DOHH2 (cell line): Measurements from ENCODE around the gene CDKN2B-AS1.

ENCODE experiments used
- H3F3A ChIP-seq: fragments of 200-600 bp; sonication (generic), shearing (Covaris generic); 2 replicates; pipeline ENCODE4 v1.6.0; 2016; ENCODE audit warnings: antibody characterized with exemption, mild to moderate bottlenecking; ENCODE audit not compliant: control insufficient read depth, insufficient read depth
- H3K27ac ChIP-seq: fragments of 200-600 bp; sonication (generic); 2 replicates; pipeline ENCODE4 v1.5.1; 2014; ENCODE audit warnings: low read depth, mild to moderate bottlenecking, low read length, moderate library complexity
- H3K27me3 ChIP-seq: fragments of 200-600 bp; sonication (generic); 2 replicates; pipeline ENCODE4 v1.6.1; 2014; ENCODE audit warnings: mild to moderate bottlenecking, low read length, mixed read lengths; ENCODE audit not compliant: control insufficient read depth
- H3K36me3 ChIP-seq: fragments of 200-600 bp; sonication (generic); 2 replicates; pipeline ENCODE4 v1.6.1; 2014; ENCODE audit warnings: mild to moderate bottlenecking, low read length, moderate library complexity, mixed read lengths; ENCODE audit not compliant: control insufficient read depth
- H3K4me1 ChIP-seq: fragments of 200-600 bp; sonication (generic); 2 replicates; pipeline ENCODE4 v1.6.1; 2014; ENCODE audit warnings: mild to moderate bottlenecking, low read length, mixed read lengths; ENCODE audit not compliant: control insufficient read depth
- H3K4me2 ChIP-seq: fragments of 200-600 bp; sonication (generic); 2 replicates; pipeline ENCODE4 v1.6.0; 2014; ENCODE audit warnings: mild to moderate bottlenecking, low read length, moderate library complexity
- H3K4me3 ChIP-seq: fragments of 200-600 bp; sonication (generic); 2 replicates; pipeline ENCODE4 v1.5.1; 2014; ENCODE audit warnings: mild to moderate bottlenecking, low read length, mixed read lengths
- H3K79me2 ChIP-seq: fragments of 200-600 bp; sonication (generic); 2 replicates; pipeline ENCODE4 v1.6.1; 2014; ENCODE audit warnings: mild to moderate bottlenecking, low read length, mixed read lengths; ENCODE audit not compliant: control insufficient read depth
- H3K9me2 ChIP-seq: fragments of 200-600 bp; sonication (generic); replicated peaks from 2 replicates; pipeline ENCODE4 v1.6.1; 2014; ENCODE audit warnings: mild to moderate bottlenecking, low read length, mixed read lengths; ENCODE audit not compliant: control insufficient read depth
- H3K9me3 ChIP-seq: fragments of 200-600 bp; sonication (generic); 2 replicates; pipeline ENCODE4 v1.6.1; 2014; ENCODE audit warnings: antibody characterized with exemption, low read length, mixed read lengths; ENCODE audit not compliant: control insufficient read depth, insufficient read depth
- H4K20me1 ChIP-seq: fragments of 200-600 bp; sonication (generic); 2 replicates; pipeline ENCODE4 v1.6.0; 2014; ENCODE audit warnings: low read depth, mild to moderate bottlenecking, antibody characterized with exemption, low read length, moderate library complexity; ENCODE audit not compliant: control insufficient read depth, insufficient read depth
- EZH2phosphoT487 ChIP-seq: fragments of 200-600 bp; sonication (generic); IDR thresholded peaks from 2 replicates; pipeline ENCODE4 v1.6.1; 2017; ENCODE audit warnings: borderline replicate concordance, mild to moderate bottlenecking, antibody characterized with exemption, low read length, moderate library complexity, mixed read lengths
- TF ChIP-seq, protein P1 (sequence below): fragments of 200-600 bp; sonication (generic); IDR thresholded peaks from one replicate; pipeline ENCODE4 v1.5.1; 2014; ENCODE audit warnings: antibody characterized with exemption, mild to moderate bottlenecking, low read depth, low read length; ENCODE audit not compliant: poor library complexity, severe bottlenecking

The CDKN2B-AS1 gene

DNA sequence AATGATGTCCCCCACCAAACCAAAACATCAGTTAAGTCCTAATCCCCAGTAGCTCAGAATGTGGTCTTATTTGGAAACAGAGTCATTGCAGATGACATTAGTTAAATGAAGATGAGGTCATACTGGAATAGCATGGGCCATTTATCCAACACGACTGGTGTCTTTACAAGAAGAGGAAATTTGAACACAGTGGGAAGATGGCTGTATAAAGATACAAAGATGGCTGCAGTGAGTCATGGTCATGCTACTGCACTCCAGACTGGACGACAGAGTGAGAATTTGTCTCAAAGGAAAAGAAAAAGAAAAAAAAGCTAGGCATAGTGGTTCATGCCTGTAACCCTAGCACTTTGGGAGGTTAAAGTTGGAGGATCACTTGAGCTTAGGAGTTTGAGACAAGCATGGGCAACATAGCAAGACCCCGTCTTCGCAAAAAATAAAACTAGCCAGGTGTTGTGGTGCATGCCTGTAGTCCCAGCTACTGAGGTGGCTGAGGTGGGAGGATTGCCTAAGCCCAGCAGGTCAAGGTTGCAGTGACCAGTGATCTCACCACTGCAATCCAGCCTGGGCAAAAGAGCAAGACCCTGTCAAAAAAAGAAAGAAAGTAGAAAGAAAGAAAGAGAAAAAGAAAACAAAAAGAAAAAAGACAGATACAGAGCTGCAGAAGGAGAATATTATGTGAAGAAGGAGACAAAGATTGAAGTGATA lies 144.5 kb downstream of the CDKN2B-AS1 start:
- H3K4me1 ChIP-seq = no peaks in the 10 kb centered on the region
- H3K4me2 ChIP-seq = no peak overlapping the region
- no peaks in the 10 kb centered on the region for H3F3A ChIP-seq
- H3K27ac ChIP-seq = no peak overlapping the region
- no peaks in the 10 kb centered on the region for H3K9me3 ChIP-seq
- H3K36me3 ChIP-seq = no peaks in the 10 kb centered on the region
- no peaks in the 10 kb centered on the region for H4K20me1 ChIP-seq
- TF ChIP-seq EZH2phosphoT487 = no peak
- TF ChIP-seq, protein P1, sequence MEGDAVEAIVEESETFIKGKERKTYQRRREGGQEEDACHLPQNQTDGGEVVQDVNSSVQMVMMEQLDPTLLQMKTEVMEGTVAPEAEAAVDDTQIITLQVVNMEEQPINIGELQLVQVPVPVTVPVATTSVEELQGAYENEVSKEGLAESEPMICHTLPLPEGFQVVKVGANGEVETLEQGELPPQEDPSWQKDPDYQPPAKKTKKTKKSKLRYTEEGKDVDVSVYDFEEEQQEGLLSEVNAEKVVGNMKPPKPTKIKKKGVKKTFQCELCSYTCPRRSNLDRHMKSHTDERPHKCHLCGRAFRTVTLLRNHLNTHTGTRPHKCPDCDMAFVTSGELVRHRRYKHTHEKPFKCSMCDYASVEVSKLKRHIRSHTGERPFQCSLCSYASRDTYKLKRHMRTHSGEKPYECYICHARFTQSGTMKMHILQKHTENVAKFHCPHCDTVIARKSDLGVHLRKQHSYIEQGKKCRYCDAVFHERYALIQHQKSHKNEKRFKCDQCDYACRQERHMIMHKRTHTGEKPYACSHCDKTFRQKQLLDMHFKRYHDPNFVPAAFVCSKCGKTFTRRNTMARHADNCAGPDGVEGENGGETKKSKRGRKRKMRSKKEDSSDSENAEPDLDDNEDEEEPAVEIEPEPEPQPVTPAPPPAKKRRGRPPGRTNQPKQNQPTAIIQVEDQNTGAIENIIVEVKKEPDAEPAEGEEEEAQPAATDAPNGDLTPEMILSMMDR = no peak
- H3K27me3 ChIP-seq = no peaks in the 10 kb centered on the region
- H3K79me2 ChIP-seq = no peaks in the 10 kb centered on the region
- no peaks in the 10 kb centered on the region for H3K9me2 ChIP-seq
- H3K4me3 ChIP-seq = no peak overlapping the region

DNA sequence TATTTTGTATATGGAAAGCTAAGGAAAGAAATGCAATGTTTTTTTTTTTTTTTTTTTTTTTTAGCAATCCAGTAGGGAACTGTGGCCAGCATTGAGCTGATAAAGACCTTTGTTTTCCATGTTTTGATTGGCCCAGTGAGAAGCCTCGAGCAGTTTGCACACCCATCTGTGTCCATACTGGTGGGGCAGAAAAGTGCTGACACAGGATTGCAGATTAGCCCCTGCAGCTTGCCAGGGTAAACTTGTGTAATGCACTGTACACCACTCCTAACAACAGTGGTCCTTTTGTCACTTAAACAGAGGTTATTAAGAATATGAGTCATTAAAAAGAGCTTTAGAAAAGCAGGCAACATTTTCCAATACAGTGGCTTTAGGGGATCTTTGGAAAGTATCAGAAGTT lies 147.3 kb downstream of the CDKN2B-AS1 start:
- TF ChIP-seq, protein P1 = no peak
- TF ChIP-seq EZH2phosphoT487 = no peak
- Histone ChIP-seq H3K9me2 (no peaks in the 10 kb centered on the region), H3K4me1 (no peaks in the 10 kb centered on the region), H4K20me1 (no peaks in the 10 kb centered on the region), H3K27me3 (no peaks in the 10 kb centered on the region), H3F3A (no peaks in the 10 kb centered on the region), H3K79me2 (no peaks in the 10 kb centered on the region), H3K36me3 (no peaks in the 10 kb centered on the region), H3K9me3 (no peaks in the 10 kb centered on the region), H3K27ac (no peak overlapping the region), H3K4me3 (no peak overlapping the region), H3K4me2 (no peak overlapping the region)

DNA sequence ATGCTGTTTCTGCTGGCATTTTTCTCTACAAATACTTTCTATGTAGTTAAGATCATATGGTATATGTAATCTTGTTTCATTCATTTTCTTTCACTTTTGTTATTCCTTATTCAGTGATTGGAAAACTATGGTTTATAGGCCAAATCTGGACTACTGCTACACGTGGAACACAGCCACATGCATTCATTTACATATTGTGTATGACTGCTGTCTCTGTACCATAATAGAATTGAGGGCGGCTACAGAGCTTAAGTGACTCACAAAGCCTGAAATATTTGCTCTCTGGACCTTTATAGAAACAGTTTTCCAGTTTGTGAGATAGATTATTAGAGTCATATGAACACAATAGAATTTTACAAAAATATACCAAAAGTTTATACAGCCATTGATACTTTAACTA lies 148.1 kb downstream of the CDKN2B-AS1 start:
- H3K4me2 ChIP-seq = no peak overlapping the region
- no peaks in the 10 kb centered on the region for H3K9me2 ChIP-seq
- no peak overlapping the region for H3K27ac ChIP-seq
- no peaks in the 10 kb centered on the region for H4K20me1 ChIP-seq
- no peaks in the 10 kb centered on the region for H3F3A ChIP-seq
- no peaks in the 10 kb centered on the region for H3K79me2 ChIP-seq
- no peaks in the 10 kb centered on the region for H3K9me3 ChIP-seq
- TF ChIP-seq, protein P1 = no peak
- no peak for TF ChIP-seq EZH2phosphoT487
- no peaks in the 10 kb centered on the region for H3K36me3 ChIP-seq
- H3K4me1 ChIP-seq = no peaks in the 10 kb centered on the region
- H3K27me3 ChIP-seq = no peaks in the 10 kb centered on the region
- H3K4me3 ChIP-seq = no peak overlapping the region
